ENCODE data around the gene KRT1.
"Not testable (repeated sequence)": the region's sequence is repeated elsewhere in the genome, so short reads cannot be mapped to it uniquely, and the experiment has no call there.

KRT1 gene

GRCh38 chr12:52670506-52670905 is 9.7 kb downstream of the KRT1 start:
- Histone ChIP-seq H3K36me3 (ENCODE audit: control insufficient read depth, low read depth, low read length) (no peaks in the 10 kb centered on the region), H3K27ac (ENCODE audit: low read length) (no peak overlapping the region), H3K27me3 (ENCODE audit: control insufficient read depth, insufficient read depth, low read length) (no peaks in the 10 kb centered on the region), H3K9me3 (ENCODE audit: control insufficient read depth, low read depth, low read length) (no peaks in the 10 kb centered on the region), H3K4me3 (ENCODE audit: low read length) (no peak overlapping the region), H3K4me1 (ENCODE audit: control insufficient read depth, low read depth, low read length) (no peaks in the 10 kb centered on the region), H3K9ac (ENCODE audit: low read length) (no peak overlapping the region)

GRCh38 chr12:52669941-52670340 is 10.3 kb downstream of the KRT1 start:
- H3K36me3 ChIP-seq (ENCODE audit: control insufficient read depth, low read depth, low read length); H3K4me1 ChIP-seq (ENCODE audit: control insufficient read depth, low read depth, low read length); H3K27me3 ChIP-seq (ENCODE audit: control insufficient read depth, insufficient read depth, low read length); H3K9me3 ChIP-seq (ENCODE audit: control insufficient read depth, low read depth, low read length); H3K27ac ChIP-seq (ENCODE audit: low read length); H3K4me3 ChIP-seq (ENCODE audit: low read length); H3K9ac ChIP-seq (ENCODE audit: low read length): not testable (repeated sequence)

GRCh38 chr12:52669426-52669825 is 10.8 kb downstream of the KRT1 start:
- Histone ChIP-seq H3K9me3 (ENCODE audit: control insufficient read depth, low read depth, low read length) (no peaks in the 10 kb centered on the region), H3K27me3 (ENCODE audit: control insufficient read depth, insufficient read depth, low read length) (no peaks in the 10 kb centered on the region), H3K9ac (ENCODE audit: low read length) (no peak overlapping the region), H3K4me3 (ENCODE audit: low read length) (no peak overlapping the region), H3K4me1 (ENCODE audit: control insufficient read depth, low read depth, low read length) (no peaks in the 10 kb centered on the region), H3K27ac (ENCODE audit: low read length) (no peak overlapping the region), H3K36me3 (ENCODE audit: control insufficient read depth, low read depth, low read length) (no peaks in the 10 kb centered on the region)

DNA sequence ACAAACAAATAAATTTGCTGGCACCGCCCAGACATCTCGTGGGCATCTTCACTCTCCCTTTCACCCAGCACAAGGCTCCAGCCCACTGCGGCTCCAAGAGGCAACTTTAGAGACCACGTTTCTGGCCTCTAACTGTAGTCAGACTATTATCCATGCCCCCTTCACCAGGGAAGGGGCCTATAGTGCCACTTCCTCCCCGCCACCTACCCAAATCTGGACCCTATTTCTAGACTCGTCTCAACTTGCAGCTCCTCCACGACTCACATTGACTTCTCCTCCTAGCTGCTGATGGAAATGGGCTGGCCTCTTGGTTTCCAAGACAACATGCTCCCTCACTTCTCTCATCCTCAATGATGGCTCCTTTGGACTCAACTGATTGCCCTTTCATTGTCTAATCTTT is 12.3 kb downstream of the KRT1 start:
- no peaks in the 10 kb centered on the region for H3K4me1 ChIP-seq (ENCODE audit: control insufficient read depth, low read depth, low read length)
- no peaks in the 10 kb centered on the region for H3K27me3 ChIP-seq (ENCODE audit: control insufficient read depth, insufficient read depth, low read length)
- H3K27ac ChIP-seq (ENCODE audit: low read length), result no peak overlapping the region
- H3K9ac ChIP-seq (ENCODE audit: low read length), result no peak overlapping the region
- H3K36me3 ChIP-seq (ENCODE audit: control insufficient read depth, low read depth, low read length), result no peaks in the 10 kb centered on the region
- H3K4me3 ChIP-seq (ENCODE audit: low read length), result no peak overlapping the region
- H3K9me3 ChIP-seq (ENCODE audit: control insufficient read depth, low read depth, low read length), result no peaks in the 10 kb centered on the region

DNA sequence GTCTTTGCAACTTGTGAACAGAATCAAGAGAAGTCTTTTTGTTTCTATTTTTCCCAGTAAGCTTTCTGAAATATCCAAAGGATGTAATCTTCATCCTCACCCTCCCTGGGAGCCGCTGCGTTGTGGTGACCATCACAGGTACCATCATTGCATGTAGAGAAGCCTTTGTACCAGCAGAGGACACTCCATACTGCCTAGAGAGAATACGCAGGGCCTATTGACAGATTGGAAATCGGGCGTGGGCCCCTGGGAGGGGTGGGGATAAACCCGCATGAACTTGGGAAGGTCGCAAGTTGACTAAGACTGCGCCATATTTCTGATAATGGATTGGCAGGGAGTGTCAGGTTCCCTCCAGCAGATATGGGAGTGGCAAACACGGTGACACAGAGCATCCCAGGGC is 12.7 kb downstream of the KRT1 start:
- Histone ChIP-seq H3K27me3 (ENCODE audit: control insufficient read depth, insufficient read depth, low read length) (no peaks in the 10 kb centered on the region), H3K4me3 (ENCODE audit: low read length) (no peak overlapping the region), H3K36me3 (ENCODE audit: control insufficient read depth, low read depth, low read length) (no peaks in the 10 kb centered on the region), H3K9me3 (ENCODE audit: control insufficient read depth, low read depth, low read length) (no peaks in the 10 kb centered on the region), H3K9ac (ENCODE audit: low read length) (no peak overlapping the region), H3K4me1 (ENCODE audit: control insufficient read depth, low read depth, low read length) (no peaks in the 10 kb centered on the region), H3K27ac (ENCODE audit: low read length) (no peak overlapping the region)

GRCh38 chr12:52666471-52666870 is 13.7 kb downstream of the KRT1 start:
- Histone ChIP-seq H3K9me3 (ENCODE audit: control insufficient read depth, low read depth, low read length) (no peaks in the 10 kb centered on the region), H3K27ac (ENCODE audit: low read length) (no peak overlapping the region), H3K4me1 (ENCODE audit: control insufficient read depth, low read depth, low read length) (no peaks in the 10 kb centered on the region), H3K9ac (ENCODE audit: low read length) (no peak overlapping the region), H3K36me3 (ENCODE audit: control insufficient read depth, low read depth, low read length) (no peaks in the 10 kb centered on the region), H3K4me3 (ENCODE audit: low read length) (no peak overlapping the region), H3K27me3 (ENCODE audit: control insufficient read depth, insufficient read depth, low read length) (no peaks in the 10 kb centered on the region)

DNA sequence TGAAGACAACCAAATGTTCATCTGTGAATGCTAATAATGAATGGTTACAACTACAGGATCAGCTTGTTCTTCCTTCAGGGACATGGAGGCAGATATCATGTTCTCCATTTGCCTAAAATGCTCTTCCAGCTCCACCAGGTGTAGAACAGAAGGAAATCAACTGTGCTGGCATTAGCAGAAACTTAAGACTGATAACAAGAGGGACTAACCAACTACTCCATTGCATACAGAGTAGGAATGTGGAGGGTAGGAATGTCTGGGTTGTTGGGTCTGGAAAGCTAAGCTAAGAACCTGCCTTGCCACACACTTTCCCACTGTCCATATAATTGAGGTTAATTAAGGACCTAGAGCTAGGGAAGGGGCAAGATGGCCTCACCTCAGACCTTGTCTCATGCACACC is 16.8 kb downstream of the KRT1 start:
- Histone ChIP-seq H3K27me3 (ENCODE audit: control insufficient read depth, insufficient read depth, low read length) (no peaks in the 10 kb centered on the region), H3K36me3 (ENCODE audit: control insufficient read depth, low read depth, low read length) (no peaks in the 10 kb centered on the region), H3K4me3 (ENCODE audit: low read length) (no peak overlapping the region), H3K27ac (ENCODE audit: low read length) (no peak overlapping the region), H3K4me1 (ENCODE audit: control insufficient read depth, low read depth, low read length) (no peaks in the 10 kb centered on the region), H3K9me3 (ENCODE audit: control insufficient read depth, low read depth, low read length) (no peaks in the 10 kb centered on the region), H3K9ac (ENCODE audit: low read length) (no peak overlapping the region)

DNA sequence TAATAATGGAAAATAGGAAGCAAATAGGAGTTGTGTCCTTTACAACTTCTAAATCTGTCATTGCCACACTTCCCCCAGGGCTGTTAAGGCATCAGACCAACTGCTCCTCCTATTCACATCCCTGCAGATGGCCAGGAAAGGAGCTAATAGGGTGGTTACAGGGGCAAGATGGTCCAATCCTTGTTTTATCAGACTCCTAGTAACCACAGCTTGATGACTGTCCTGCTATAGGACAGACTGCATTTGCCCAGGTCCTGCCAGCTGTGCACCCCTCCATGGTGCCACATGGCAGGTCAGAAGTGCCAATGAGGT is 17.3 kb downstream of the KRT1 start:
- Histone ChIP-seq H3K36me3 (ENCODE audit: control insufficient read depth, low read depth, low read length) (no peaks in the 10 kb centered on the region), H3K27me3 (ENCODE audit: control insufficient read depth, insufficient read depth, low read length) (no peaks in the 10 kb centered on the region), H3K9ac (ENCODE audit: low read length) (no peak overlapping the region), H3K4me1 (ENCODE audit: control insufficient read depth, low read depth, low read length) (no peaks in the 10 kb centered on the region), H3K27ac (ENCODE audit: low read length) (no peak overlapping the region), H3K9me3 (ENCODE audit: control insufficient read depth, low read depth, low read length) (no peaks in the 10 kb centered on the region), H3K4me3 (ENCODE audit: low read length) (no peak overlapping the region)

GRCh38 chr12:52662093-52662917 is 17.9 kb downstream of the KRT1 start:
- H3K4me3 ChIP-seq (ENCODE audit: low read length), result no peak overlapping the region
- H3K36me3 ChIP-seq (ENCODE audit: control insufficient read depth, low read depth, low read length), result no peaks in the 10 kb centered on the region
- H3K4me1 ChIP-seq (ENCODE audit: control insufficient read depth, low read depth, low read length), result no peaks in the 10 kb centered on the region
- H3K9me3 ChIP-seq (ENCODE audit: control insufficient read depth, low read depth, low read length), result no peaks in the 10 kb centered on the region
- H3K27me3 ChIP-seq (ENCODE audit: control insufficient read depth, insufficient read depth, low read length), result no peaks in the 10 kb centered on the region
- H3K9ac ChIP-seq (ENCODE audit: low read length), result no peak overlapping the region
- no peak overlapping the region for H3K27ac ChIP-seq (ENCODE audit: low read length)

- no peaks in the 10 kb centered on the region for H3K4me1 ChIP-seq (ENCODE audit: control insufficient read depth, low read depth, low read length)
- no peaks in the 10 kb centered on the region for H3K9me3 ChIP-seq (ENCODE audit: control insufficient read depth, low read depth, low read length)
- no peak overlapping the region for H3K27ac ChIP-seq (ENCODE audit: low read length)
- no peak overlapping the region for H3K9ac ChIP-seq (ENCODE audit: low read length)
- no peak overlapping the region for H3K4me3 ChIP-seq (ENCODE audit: low read length)
- H3K36me3 ChIP-seq (ENCODE audit: control insufficient read depth, low read depth, low read length), result no peaks in the 10 kb centered on the region
- H3K27me3 ChIP-seq (ENCODE audit: control insufficient read depth, insufficient read depth, low read length), result no peaks in the 10 kb centered on the region
Measured at GRCh38 chr12:52661668-52662067, 18.5 kb downstream of the KRT1 start.

DNA sequence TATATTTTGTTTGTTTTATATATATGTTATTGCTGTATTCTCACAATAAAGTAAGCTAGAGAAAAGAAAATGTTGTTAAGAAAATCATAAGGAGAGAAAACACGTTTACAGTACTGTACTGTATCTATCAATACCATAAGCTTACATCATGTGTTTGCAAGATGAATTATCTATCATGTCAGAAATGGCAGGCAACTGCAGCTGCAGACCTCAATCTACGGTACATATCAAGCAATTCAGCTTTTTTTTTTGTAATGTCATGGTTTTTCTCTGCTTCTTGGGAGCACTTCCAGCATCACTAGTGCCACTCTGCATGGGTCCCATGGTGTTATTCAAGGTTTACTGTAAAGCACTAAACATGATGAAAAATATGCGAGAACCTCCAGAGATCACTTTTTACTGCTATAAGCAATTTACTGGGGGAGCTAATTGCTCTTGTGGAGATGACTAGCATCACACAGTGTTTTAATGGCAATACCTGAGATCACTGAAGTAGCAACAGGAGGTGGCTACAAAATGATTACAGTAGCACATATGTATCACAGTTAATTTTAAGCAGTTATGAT is 19.2 kb downstream of the KRT1 start:
- H3K4me3 ChIP-seq (ENCODE audit: low read length), result no peak overlapping the region
- no peaks in the 10 kb centered on the region for H3K9me3 ChIP-seq (ENCODE audit: control insufficient read depth, low read depth, low read length)
- no peaks in the 10 kb centered on the region for H3K27me3 ChIP-seq (ENCODE audit: control insufficient read depth, insufficient read depth, low read length)
- no peaks in the 10 kb centered on the region for H3K4me1 ChIP-seq (ENCODE audit: control insufficient read depth, low read depth, low read length)
- no peak overlapping the region for H3K27ac ChIP-seq (ENCODE audit: low read length)
- H3K9ac ChIP-seq (ENCODE audit: low read length), result no peak overlapping the region
- no peaks in the 10 kb centered on the region for H3K36me3 ChIP-seq (ENCODE audit: control insufficient read depth, low read depth, low read length)

GRCh38 chr12:52659951-52660350 is 20.3 kb downstream of the KRT1 start:
- H3K4me3 ChIP-seq (ENCODE audit: low read length), result no peak overlapping the region
- no peak overlapping the region for H3K27ac ChIP-seq (ENCODE audit: low read length)
- H3K9ac ChIP-seq (ENCODE audit: low read length), result no peak overlapping the region
- no peaks in the 10 kb centered on the region for H3K36me3 ChIP-seq (ENCODE audit: control insufficient read depth, low read depth, low read length)
- H3K4me1 ChIP-seq (ENCODE audit: control insufficient read depth, low read depth, low read length), result no peaks in the 10 kb centered on the region
- no peaks in the 10 kb centered on the region for H3K9me3 ChIP-seq (ENCODE audit: control insufficient read depth, low read depth, low read length)
- H3K27me3 ChIP-seq (ENCODE audit: control insufficient read depth, insufficient read depth, low read length), result no peaks in the 10 kb centered on the region

Measured in iPS-18a (cell line).